HUES48 (cell line): ENCODE measurements around the gene IRX4.
"Not testable (repeated sequence)": the region's sequence is repeated elsewhere in the genome, so short reads cannot be mapped to it uniquely, and the experiment has no call there.

Source experiments
- H3K27ac ChIP-seq: one replicate; pipeline ENCODE4 v1.7.0; 2013; ENCODE audit warnings: low read depth, low read length, inconsistent platforms
- H3K27me3 ChIP-seq: 2 replicates; pipeline ENCODE4 v1.6.1; 2013; ENCODE audit warnings: mild to moderate bottlenecking, low read length; ENCODE audit not compliant: control insufficient read depth, insufficient read depth
- H3K36me3 ChIP-seq: 2 replicates; pipeline ENCODE4 v1.6.1; 2013; ENCODE audit warnings: low read length; ENCODE audit not compliant: control insufficient read depth, insufficient read depth
- H3K4me1 ChIP-seq: 2 replicates; pipeline ENCODE4 v1.6.1; 2013; ENCODE audit warnings: mild to moderate bottlenecking, low read length; ENCODE audit not compliant: control insufficient read depth, insufficient read depth
- H3K4me3 ChIP-seq: 2 replicates; pipeline ENCODE4 v1.5.1; 2013; ENCODE audit warnings: mild to moderate bottlenecking, low read depth, low read length
- H3K9ac ChIP-seq: 2 replicates; pipeline ENCODE4 v1.6.1; 2013; ENCODE audit warnings: mild to moderate bottlenecking, low read depth, low read length, moderate library complexity
- H3K9me3 ChIP-seq: 2 replicates; pipeline ENCODE4 v1.6.1; 2013; ENCODE audit warnings: low read length; ENCODE audit not compliant: control insufficient read depth, insufficient read depth

Gene IRX4

GRCh38 chr5:1852324-1852947 lies 30.3 kb downstream of the IRX4 start:
- H3K9me3 ChIP-seq, result no peaks in the 10 kb centered on the region
- H3K4me1 ChIP-seq, result no peaks in the 10 kb centered on the region; the same call in 1 of the 2 replicates
- H3K4me3 ChIP-seq, result no peak overlapping the region
- peaks cover 68% of the 10 kb centered on the region for H3K27me3 ChIP-seq
- H3K36me3 ChIP-seq, result no peaks in the 10 kb centered on the region
- H3K9ac ChIP-seq, result no peak overlapping the region
- H3K27ac ChIP-seq, result no peak overlapping the region

- H3K4me1 ChIP-seq, result no peaks in the 10 kb centered on the region; the same call in 1 of the 2 replicates
- H3K27ac ChIP-seq, result no peak overlapping the region
- peaks cover 76% of the 10 kb centered on the region for H3K27me3 ChIP-seq
- no peak overlapping the region for H3K9ac ChIP-seq
- H3K36me3 ChIP-seq, result no peaks in the 10 kb centered on the region
- H3K9me3 ChIP-seq, result no peaks in the 10 kb centered on the region
- H3K4me3 ChIP-seq, result peak overlapping the region; percentile 56
Measured at GRCh38 chr5:1851290-1851934, 31.3 kb downstream of the IRX4 start.

DNA sequence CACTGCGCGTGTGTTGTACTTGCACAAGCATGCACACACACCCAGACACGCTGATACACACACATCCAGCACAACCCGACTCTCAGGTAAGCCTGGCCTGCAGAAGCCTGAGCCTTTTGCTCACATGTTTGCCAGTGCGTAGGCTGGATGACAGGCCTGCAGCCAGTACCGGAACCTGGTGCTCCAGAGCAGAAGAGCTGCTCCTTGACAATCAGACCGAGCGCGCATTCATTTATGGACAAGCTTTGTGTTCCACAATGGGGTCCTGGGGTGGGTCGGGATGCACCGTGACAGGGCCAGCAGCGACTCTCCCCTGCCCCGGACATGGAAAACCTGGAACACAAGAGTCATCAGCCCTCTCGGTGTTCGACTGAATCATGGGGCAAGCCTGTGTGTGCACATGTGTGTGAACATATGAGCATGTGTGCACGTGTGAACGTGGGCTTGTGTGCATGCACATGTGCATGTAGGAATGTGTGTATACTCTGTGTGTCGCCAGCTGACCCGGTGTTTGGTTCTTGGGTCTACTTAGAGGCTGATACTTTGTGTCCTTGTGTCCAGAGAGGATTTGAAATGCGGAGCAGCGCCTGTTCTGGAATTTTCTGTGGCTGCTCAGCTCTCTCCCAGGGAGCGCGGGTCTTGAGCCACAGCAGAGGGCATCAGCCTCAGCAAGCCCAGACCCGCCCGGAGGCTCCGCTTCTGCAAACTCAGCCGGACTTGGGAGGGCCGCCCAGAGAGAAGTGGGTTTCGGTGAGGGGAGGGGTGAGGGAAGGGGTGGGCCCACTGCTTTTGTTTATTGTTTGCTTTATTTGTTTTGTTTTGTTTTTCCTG lies 32.2 kb downstream of the IRX4 start:
- no peaks in the 10 kb centered on the region for H3K36me3 ChIP-seq
- no peak overlapping the region for H3K9ac ChIP-seq
- peak overlapping the region; percentile 56; the same call in 1 of the 2 replicates for H3K4me3 ChIP-seq
- no peak overlapping the region for H3K27ac ChIP-seq
- no peaks in the 10 kb centered on the region; the same call in 1 of the 2 replicates for H3K4me1 ChIP-seq
- peaks cover 76% of the 10 kb centered on the region for H3K27me3 ChIP-seq
- no peaks in the 10 kb centered on the region for H3K9me3 ChIP-seq

DNA sequence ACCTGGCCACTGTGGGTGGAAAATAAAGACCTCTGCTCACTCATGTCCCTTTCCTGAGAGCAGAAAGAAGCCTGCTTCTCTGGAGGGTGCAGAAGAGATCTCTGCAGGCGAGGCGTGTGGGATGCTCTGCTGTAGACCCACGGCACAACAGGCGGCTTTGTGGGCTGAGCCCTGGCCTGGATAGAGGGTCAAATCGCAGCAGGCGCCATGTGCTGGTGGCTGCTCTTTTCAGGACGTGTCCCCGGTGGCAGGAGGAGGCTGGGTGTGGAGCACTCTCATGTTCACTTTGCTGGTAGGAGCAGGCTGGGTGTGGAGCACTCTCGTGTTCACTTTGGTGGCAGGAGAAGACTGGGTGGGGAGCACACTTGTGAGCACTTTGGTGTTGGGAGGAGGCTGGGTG lies 35.1 kb downstream of the IRX4 start:
- no peak overlapping the region for H3K27ac ChIP-seq

GRCh38 chr5:1847056-1847455 lies 35.7 kb downstream of the IRX4 start:
- Histone ChIP-seq H3K4me1 (no peaks in the 10 kb centered on the region; the same call in 1 of the 2 replicates), H3K9me3 (no peaks in the 10 kb centered on the region), H3K4me3 (no peak overlapping the region), H3K27ac (no peak overlapping the region), H3K36me3 (no peaks in the 10 kb centered on the region), H3K27me3 (peaks cover 52% of the 10 kb centered on the region), H3K9ac (no peak overlapping the region)

More for the DNA sequence above, 35.1 kb downstream of the IRX4 start:
- H3K27me3 ChIP-seq, result peaks cover 57% of the 10 kb centered on the region
- H3K4me1 ChIP-seq, result no peaks in the 10 kb centered on the region; the same call in 1 of the 2 replicates
- no peak overlapping the region for H3K9ac ChIP-seq
- H3K9me3 ChIP-seq, result no peaks in the 10 kb centered on the region
- H3K36me3 ChIP-seq, result no peaks in the 10 kb centered on the region
- H3K4me3 ChIP-seq, result no peak overlapping the region

DNA sequence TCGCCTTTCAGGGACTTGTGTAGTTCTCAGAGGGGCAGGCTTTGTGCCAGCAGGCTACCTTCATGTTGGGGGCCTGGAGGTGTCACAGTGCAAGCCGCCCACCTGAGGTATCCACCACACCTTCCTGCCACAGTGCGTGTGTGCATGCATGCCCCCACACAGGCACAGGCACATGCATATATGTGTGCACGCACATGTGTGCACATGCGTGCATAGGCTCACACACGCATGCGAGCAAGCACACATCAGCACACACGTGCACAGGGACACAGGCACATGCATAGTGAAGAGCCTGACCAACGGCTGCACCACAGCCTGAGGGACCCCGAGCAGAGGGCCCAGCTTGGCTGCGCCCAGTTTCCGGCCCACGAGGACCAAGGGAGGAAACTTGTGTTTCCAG lies 36.1 kb downstream of the IRX4 start:
- H3K9me3 ChIP-seq, result no peaks in the 10 kb centered on the region
- H3K27me3 ChIP-seq, result peaks cover 52% of the 10 kb centered on the region
- H3K4me3 ChIP-seq, result no peak overlapping the region
- H3K9ac ChIP-seq, result no peak overlapping the region
- no peak overlapping the region for H3K27ac ChIP-seq
- no peaks in the 10 kb centered on the region for H3K36me3 ChIP-seq
- H3K4me1 ChIP-seq, result no peaks in the 10 kb centered on the region; the same call in 1 of the 2 replicates

GRCh38 chr5:1845696-1846095 lies 37.0 kb downstream of the IRX4 start:
- Histone ChIP-seq H3K9ac (no peak overlapping the region), H3K9me3 (no peaks in the 10 kb centered on the region), H3K4me3 (no peak overlapping the region), H3K36me3 (no peaks in the 10 kb centered on the region), H3K27me3 (peaks cover 43% of the 10 kb centered on the region), H3K4me1 (peaks cover 7% of the 10 kb centered on the region), H3K27ac (no peak overlapping the region)

- Histone ChIP-seq H3K36me3 (no peaks in the 10 kb centered on the region), H3K9ac (no peak overlapping the region), H3K4me1 (peaks cover 7% of the 10 kb centered on the region), H3K27me3 (peaks cover 35% of the 10 kb centered on the region), H3K9me3 (no peaks in the 10 kb centered on the region), H3K27ac (no peak overlapping the region), H3K4me3 (no peak overlapping the region)
Measured at GRCh38 chr5:1844708-1845436, 37.9 kb downstream of the IRX4 start.

- H3K4me1 ChIP-seq, result not testable (repeated sequence)
- peaks cover 24% of the 10 kb centered on the region for H3K27me3 ChIP-seq
Measured at GRCh38 chr5:1843761-1844160, 39.0 kb downstream of the IRX4 start.

DNA sequence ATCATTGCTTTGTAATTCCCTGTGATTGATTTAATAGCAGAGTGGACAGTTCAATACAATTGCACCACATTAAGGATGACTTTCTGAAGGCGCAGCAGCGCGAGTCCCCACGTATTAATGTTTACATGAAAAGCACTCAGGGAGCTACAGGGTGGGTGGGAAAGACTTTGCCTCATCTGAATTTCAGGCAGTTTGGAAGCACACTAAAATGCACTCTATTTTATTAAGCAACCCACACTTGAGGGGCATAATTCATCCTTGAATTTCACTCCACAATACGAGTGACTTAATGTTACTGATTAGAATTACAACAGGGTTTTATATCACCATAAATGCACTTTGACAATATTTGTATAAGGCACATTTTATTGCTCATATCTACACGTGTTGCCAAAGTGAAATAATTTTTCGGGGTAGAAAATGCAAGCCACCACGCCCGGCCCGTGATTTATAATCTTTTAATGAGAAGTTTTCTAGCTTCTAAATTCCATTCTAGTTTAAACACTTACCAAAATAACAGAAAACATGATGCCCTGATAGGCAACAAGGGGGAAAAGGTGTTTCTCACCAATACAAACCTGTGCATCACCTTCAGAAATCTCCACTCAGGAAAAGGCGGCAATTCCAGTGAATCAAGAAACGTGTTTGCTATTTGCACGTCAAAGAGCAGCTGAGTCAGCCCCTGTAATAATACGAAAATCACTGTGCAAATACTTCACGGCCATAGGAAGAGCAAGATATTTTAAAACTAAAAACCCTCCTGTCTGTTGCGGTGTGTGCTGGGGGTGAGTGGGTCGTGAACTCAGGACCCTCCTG lies 40.5 kb downstream of the IRX4 start:
- H3K4me1 ChIP-seq, result peaks cover 7% of the 10 kb centered on the region
- no peak overlapping the region for H3K4me3 ChIP-seq
- H3K36me3 ChIP-seq, result no peaks in the 10 kb centered on the region
- H3K9me3 ChIP-seq, result no peaks in the 10 kb centered on the region
- H3K27ac ChIP-seq, result no peak overlapping the region
- H3K9ac ChIP-seq, result no peak overlapping the region
- peaks cover 13% of the 10 kb centered on the region for H3K27me3 ChIP-seq

More at GRCh38 chr5:1843761-1844160, 39.0 kb downstream of the IRX4 start:
- H3K9ac ChIP-seq, H3K4me3 ChIP-seq, H3K27ac ChIP-seq, H3K9me3 ChIP-seq, H3K36me3 ChIP-seq: not testable (repeated sequence)
